SH-SY5Y (cell line): ENCODE results near the gene CCR4.

Experiments
- GATA2 ChIP-seq: IDR thresholded peaks from 2 replicates; pipeline ENCODE4 v1.6.1; 2011; ENCODE audit warnings: mild to moderate bottlenecking, low read depth, low read length
- GATA3 ChIP-seq: IDR thresholded peaks from 2 replicates; pipeline ENCODE4 v1.6.1; 2011; ENCODE audit warnings: low read depth, mild to moderate bottlenecking, low read length, moderate library complexity

The CCR4 gene

GRCh38 chr3:32973982-32974381, 22.5 kb downstream of the CCR4 start:
- no peak for TF ChIP-seq GATA2
- TF ChIP-seq GATA3: no peak

- TF ChIP-seq GATA2 (no peak), GATA3 (no peak)
Measured at GRCh38 chr3:32975891-32976595, 24.6 kb downstream of the CCR4 start.

DNA sequence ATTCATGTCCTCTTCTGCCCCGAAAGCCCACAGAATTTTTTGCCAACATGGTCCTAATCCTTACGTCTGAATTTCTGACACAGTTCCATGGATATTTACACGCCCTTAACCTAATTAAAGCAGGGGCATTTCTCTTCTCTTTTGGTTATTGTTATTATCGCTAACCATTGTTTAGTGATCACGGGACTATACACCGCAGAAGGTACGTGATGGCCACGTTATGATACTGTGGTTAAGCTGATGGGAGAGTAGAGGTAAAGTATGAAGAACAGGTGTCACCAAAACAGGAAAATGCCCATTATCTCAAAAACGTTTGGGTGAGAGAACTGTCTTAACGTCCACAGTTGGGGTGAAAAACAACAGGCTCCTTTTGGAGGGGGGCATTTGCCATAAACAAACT, 26.4 kb downstream of the CCR4 start:
- no peak for TF ChIP-seq GATA3

DNA sequence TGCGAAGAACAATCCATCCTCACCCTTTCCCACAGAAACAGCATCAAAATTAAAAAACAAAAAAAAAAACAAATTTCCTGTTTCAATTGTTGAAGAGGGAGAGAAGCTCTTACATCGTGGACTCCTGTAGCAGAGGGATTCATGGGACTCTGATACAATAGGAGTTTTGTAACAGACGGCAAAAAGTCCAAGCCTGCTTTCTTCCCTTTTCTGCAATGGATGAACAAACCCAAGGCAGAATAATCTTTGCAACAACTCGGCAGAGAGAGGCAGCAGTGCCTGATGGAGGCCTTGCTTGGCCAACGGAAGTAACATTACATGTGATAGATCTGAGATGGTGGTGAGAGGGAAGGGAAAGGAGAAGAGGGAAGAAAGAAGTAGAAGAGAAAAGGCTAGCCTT, 26.9 kb downstream of the CCR4 start:
- TF ChIP-seq GATA3 (no peak), GATA2 (no peak)

DNA sequence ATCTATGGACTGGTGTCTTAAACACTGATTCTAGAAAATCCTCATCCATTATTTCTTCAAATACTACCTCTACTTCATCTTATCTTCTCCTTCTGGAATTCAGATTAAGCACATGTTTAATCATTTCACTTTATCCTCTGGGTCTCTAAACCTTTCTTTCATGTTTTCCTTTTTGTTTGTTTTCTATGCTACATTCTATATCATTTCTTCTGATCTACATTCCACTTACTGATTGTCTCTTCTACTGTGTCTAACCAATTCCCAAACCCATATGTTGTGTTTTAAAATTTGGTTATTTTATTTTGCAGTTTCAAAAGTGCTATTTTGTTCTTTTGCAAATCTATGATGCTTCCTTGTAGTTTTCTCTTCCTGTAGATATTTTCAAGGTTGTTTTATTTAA, 31.7 kb downstream of the CCR4 start:
- TF ChIP-seq GATA3 (no peak), GATA2 (no peak)

DNA sequence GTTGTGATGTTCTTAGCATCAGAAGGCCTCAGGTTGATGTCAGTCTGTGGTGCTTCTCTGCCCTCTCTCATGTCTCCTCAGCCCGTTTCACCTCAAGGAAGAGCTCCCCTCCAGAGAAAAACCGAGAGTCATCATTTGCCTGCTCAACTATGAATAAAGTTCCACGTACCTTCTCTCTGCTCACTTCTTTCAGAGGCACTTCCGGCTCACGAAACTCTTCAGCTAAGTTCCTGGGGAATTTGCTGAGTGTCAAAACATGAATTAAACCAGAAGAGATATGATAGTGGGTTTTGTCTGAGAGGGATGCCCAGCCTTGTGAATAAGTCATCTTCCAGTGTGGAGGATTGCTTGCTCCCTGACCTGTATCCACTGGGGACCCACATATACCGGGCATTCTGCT, 37.7 kb downstream of the CCR4 start:
- no peak for TF ChIP-seq GATA2
- no peak for TF ChIP-seq GATA3

DNA sequence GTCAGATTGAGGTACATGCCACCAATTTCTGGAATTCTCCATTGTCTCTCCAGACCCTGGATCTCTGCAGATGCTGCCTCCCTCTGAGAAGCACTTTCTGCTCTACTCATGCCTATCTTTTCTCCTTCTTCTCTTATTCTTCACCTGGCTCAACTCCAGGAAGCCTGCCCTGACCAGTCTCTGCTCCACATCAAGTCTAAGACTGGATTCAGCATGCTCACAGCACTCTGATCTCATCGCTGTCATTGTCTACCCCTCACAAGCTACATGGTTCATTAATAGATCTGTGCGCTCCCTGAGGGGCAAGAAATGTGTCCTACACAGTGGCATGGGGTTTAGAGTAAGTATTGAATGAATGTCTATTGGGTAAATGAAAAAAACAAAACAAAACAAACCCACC, 38.7 kb downstream of the CCR4 start:
- TF ChIP-seq GATA2 (no peak), GATA3 (no peak)

- TF ChIP-seq GATA3 (no peak), GATA2 (no peak)
Measured at GRCh38 chr3:32991781-32992180, 40.3 kb downstream of the CCR4 start.

- TF ChIP-seq GATA3 (no peak), GATA2 (no peak)
Measured at GRCh38 chr3:32992310-32992686, 40.9 kb downstream of the CCR4 start.

DNA sequence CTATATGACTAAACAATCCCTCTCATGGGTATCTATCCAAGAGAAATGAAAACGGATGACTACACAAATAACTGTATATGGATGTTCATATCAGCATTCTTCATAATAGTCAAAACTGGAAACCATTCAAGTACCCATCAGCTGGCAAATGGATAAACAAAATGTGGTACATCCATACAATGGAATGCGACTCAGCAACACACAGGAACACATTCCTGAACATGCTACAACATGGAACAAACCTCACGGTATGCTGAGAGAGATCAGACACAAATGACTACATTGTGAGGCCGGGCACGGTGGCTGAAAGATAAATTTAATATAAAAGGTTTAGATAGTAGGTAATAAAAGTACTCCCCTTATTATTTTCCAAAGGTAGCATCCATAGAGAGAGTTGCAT, 42.6 kb downstream of the CCR4 start:
- TF ChIP-seq GATA3: no peak
- TF ChIP-seq GATA2: no peak

- no peak for TF ChIP-seq GATA2
- TF ChIP-seq GATA3: no peak
Measured at GRCh38 chr3:32995098-32995497, 43.7 kb downstream of the CCR4 start.

- TF ChIP-seq GATA2 (no peak), GATA3 (no peak)
Measured at GRCh38 chr3:32996048-32996754, 44.8 kb downstream of the CCR4 start.

GRCh38 chr3:32996755-32997091, 45.3 kb downstream of the CCR4 start:
- TF ChIP-seq GATA2 (no peak), GATA3 (no peak)

DNA sequence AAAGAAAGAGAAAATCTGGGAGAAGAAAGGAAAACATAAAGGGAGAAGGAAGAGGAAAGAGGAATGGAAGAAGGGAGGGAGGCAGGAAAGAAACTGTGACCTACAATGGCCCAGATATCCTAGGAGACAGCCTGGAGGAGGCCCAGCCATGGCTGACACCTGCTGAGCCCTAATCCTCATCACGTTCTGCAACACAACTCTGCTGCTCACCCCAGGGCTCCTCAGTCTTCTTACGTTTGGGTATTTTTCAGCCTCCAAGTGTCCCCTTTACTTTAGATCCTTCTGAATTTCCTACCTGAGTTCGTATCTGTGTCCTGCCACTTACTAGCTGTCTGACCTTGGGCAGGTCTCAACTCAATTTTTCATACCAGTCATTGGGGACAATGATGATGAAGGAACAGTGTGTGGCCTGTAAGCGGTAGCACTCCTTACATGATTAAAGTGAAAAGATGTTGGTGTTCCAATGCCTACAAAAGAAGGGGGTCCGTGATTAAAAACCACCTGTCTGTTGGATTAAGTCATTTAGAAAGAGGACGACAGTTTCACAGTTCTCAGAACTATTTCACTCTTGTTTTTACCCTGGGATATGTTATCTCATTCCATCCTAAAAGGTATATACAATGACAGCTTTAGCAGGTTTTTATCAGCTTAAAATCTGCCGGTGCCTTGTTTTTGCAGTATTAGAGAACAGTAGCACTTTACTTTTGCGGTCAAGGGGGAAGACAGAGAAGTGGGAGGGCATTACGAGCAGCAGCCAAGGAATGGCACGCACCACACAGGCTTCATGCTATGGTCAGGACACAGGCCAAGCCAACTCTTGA, 47.4 kb downstream of the CCR4 start:
- TF ChIP-seq GATA2 (no peak), GATA3 (no peak)
